ENCODE results near the gene TP53RK. TPM values are rescaled to one million over a fixed set of nuclear protein-coding genes. Genes with fewer than 3 reads are reported as not detected.
A peak's percentile ranks its signal among the peaks of the same experiment; 100 is the strongest.

The TP53RK gene
- total and polyA plus RNA-seq, 2 experiments from 2014 or later = 24.2 to 26.0 TPM

DNA sequence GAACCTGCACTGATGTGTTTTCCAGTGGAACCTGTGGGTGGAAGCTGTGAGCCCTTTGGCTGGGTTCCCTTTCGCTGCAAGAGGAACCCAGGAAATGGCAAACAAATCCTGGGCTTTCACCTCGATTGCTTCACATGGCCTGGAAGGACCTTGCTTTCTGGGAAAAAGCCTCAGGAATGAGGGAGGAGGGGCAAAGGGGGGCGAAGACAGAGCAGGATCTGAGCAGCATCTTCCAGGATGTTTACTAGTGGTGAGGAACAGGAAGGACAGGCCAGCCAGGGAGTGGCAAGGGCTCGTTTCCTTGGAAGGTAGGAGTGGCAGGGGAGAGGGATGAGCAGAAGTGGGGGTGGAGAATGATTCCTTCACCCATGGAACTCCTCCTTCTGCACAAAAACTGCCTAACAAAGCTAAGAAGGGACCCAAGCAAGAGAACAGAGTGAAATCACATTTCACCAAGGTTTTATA, 26.1 kb upstream of the TP53RK start:
- peaks cover 5% of the 10 kb centered on the region for H3K27me3 Mint-ChIP-seq (ENCODE audit: insufficient read depth, low read depth, poor library complexity)
- peaks cover 11% of the 10 kb centered on the region for H3K4me1 Mint-ChIP-seq
- Histone ChIP-seq H2AFZ (no peak overlapping the region), H3K9me2 (ENCODE audit: insufficient read depth) (no peaks in the 10 kb centered on the region), H3K4me3 (no peak overlapping the region), H3F3A (replicated peaks; ENCODE audit: low read depth) (0 out of 2 replicates have a peak, but pooled peaks cover 2% of the 10 kb centered on the region), H3K27me3 (ENCODE audit: insufficient read depth) (no peaks in the 10 kb centered on the region), H3K4me2 (no peak overlapping the region; the same call in 1 of the 2 replicates), H3K27ac (ENCODE audit: low read depth) (no peak overlapping the region), H3K36me3 (ENCODE audit: insufficient read depth) (no peaks in the 10 kb centered on the region), H3K79me2 (replicated peaks; ENCODE audit: insufficient read depth) (no peaks in the 10 kb centered on the region), H4K20me1 (replicated peaks; ENCODE audit: insufficient read depth) (no peaks in the 10 kb centered on the region), H3K4me1 (ENCODE audit: insufficient read depth) (peaks cover 4% of the 10 kb centered on the region; the same call in 1 of the 2 replicates)
- DNase-seq (ENCODE audit: low spot score) = peak; percentile 79
- H3K4me3 Mint-ChIP-seq = no peak overlapping the region
- TF ChIP-seq, protein P1, sequence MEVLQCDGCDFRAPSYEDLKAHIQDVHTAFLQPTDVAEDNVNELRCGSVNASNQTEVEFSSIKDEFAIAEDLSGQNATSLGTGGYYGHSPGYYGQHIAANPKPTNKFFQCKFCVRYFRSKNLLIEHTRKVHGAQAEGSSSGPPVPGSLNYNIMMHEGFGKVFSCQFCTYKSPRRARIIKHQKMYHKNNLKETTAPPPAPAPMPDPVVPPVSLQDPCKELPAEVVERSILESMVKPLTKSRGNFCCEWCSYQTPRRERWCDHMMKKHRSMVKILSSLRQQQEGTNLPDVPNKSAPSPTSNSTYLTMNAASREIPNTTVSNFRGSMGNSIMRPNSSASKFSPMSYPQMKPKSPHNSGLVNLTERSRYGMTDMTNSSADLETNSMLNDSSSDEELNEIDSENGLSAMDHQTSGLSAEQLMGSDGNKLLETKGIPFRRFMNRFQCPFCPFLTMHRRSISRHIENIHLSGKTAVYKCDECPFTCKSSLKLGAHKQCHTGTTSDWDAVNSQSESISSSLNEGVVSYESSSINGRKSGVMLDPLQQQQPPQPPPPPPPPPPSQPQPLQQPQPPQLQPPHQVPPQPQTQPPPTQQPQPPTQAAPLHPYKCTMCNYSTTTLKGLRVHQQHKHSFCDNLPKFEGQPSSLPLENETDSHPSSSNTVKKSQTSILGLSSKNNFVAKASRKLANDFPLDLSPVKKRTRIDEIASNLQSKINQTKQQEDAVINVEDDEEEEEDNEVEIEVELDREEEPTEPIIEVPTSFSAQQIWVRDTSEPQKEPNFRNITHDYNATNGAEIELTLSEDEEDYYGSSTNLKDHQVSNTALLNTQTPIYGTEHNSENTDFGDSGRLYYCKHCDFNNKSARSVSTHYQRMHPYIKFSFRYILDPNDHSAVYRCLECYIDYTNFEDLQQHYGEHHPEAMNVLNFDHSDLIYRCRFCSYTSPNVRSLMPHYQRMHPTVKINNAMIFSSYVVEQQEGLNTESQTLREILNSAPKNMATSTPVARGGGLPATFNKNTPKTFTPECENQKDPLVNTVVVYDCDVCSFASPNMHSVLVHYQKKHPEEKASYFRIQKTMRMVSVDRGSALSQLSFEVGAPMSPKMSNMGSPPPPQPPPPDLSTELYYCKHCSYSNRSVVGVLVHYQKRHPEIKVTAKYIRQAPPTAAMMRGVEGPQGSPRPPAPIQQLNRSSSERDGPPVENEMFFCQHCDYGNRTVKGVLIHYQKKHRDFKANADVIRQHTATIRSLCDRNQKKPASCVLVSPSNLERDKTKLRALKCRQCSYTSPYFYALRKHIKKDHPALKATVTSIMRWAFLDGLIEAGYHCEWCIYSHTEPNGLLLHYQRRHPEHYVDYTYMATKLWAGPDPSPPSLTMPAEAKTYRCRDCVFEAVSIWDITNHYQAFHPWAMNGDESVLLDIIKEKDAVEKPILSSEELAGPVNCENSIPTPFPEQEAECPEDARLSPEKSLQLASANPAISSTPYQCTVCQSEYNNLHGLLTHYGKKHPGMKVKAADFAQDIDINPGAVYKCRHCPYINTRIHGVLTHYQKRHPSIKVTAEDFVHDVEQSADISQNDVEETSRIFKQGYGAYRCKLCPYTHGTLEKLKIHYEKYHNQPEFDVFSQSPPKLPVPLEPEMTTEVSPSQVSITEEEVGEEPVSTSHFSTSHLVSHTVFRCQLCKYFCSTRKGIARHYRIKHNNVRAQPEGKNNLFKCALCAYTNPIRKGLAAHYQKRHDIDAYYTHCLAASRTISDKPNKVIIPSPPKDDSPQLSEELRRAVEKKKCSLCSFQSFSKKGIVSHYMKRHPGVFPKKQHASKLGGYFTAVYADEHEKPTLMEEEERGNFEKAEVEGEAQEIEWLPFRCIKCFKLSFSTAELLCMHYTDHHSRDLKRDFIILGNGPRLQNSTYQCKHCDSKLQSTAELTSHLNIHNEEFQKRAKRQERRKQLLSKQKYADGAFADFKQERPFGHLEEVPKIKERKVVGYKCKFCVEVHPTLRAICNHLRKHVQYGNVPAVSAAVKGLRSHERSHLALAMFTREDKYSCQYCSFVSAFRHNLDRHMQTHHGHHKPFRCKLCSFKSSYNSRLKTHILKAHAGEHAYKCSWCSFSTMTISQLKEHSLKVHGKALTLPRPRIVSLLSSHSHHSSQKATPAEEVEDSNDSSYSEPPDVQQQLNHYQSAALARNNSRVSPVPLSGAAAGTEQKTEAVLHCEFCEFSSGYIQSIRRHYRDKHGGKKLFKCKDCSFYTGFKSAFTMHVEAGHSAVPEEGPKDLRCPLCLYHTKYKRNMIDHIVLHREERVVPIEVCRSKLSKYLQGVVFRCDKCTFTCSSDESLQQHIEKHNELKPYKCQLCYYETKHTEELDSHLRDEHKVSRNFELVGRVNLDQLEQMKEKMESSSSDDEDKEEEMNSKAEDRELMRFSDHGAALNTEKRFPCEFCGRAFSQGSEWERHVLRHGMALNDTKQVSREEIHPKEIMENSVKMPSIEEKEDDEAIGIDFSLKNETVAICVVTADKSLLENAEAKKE (CRISPR knock-in tag; IDR thresholded peaks at IDR 0.05) = 0 out of 2 replicates have a peak, but pooled peaks have one; percentile 28
- TF ChIP-seq, protein P2, sequence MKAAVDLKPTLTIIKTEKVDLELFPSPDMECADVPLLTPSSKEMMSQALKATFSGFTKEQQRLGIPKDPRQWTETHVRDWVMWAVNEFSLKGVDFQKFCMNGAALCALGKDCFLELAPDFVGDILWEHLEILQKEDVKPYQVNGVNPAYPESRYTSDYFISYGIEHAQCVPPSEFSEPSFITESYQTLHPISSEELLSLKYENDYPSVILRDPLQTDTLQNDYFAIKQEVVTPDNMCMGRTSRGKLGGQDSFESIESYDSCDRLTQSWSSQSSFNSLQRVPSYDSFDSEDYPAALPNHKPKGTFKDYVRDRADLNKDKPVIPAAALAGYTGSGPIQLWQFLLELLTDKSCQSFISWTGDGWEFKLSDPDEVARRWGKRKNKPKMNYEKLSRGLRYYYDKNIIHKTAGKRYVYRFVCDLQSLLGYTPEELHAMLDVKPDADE (IDR thresholded peaks at IDR 0.05) = no peak
- no peak for TF ChIP-seq NANOG (IDR thresholded peaks at IDR 0.05; ENCODE audit: borderline replicate concordance)
- TF ChIP-seq, protein P3, sequence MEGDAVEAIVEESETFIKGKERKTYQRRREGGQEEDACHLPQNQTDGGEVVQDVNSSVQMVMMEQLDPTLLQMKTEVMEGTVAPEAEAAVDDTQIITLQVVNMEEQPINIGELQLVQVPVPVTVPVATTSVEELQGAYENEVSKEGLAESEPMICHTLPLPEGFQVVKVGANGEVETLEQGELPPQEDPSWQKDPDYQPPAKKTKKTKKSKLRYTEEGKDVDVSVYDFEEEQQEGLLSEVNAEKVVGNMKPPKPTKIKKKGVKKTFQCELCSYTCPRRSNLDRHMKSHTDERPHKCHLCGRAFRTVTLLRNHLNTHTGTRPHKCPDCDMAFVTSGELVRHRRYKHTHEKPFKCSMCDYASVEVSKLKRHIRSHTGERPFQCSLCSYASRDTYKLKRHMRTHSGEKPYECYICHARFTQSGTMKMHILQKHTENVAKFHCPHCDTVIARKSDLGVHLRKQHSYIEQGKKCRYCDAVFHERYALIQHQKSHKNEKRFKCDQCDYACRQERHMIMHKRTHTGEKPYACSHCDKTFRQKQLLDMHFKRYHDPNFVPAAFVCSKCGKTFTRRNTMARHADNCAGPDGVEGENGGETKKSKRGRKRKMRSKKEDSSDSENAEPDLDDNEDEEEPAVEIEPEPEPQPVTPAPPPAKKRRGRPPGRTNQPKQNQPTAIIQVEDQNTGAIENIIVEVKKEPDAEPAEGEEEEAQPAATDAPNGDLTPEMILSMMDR (conservative IDR thresholded peaks at IDR 0.05; ENCODE audit: low read depth in 2 of 2) = peak in 1 of 2 experiments; percentile 27; a peak in 1 of 4 replicates
- TF ChIP-seq JUNB (IDR thresholded peaks at IDR 0.05; ENCODE audit: unreplicated experiment) = no peak
- no peak for TF ChIP-seq EZH2phosphoT487 (IDR thresholded peaks at IDR 0.05; ENCODE audit: unreplicated experiment)
- TF ChIP-seq POLR2AphosphoS5 (IDR thresholded peaks at IDR 0.05; ENCODE audit: low read depth) = no peak
- no peak for TF ChIP-seq STAT1 (IDR thresholded peaks at IDR 0.05; ENCODE audit: unreplicated experiment)
- no peak for TF ChIP-seq ZNF114 (CRISPR knock-in tag; IDR thresholded peaks at IDR 0.05)
- TF ChIP-seq EZH2 (IDR thresholded peaks at IDR 0.05; ENCODE audit: low read depth, unreplicated experiment) = no peak
- TF ChIP-seq CREB1 (CRISPR knock-in tag; IDR thresholded peaks at IDR 0.05; ENCODE audit: low read depth) = 0 out of 2 replicates have a peak, but pooled peaks have one; percentile 20
- TF ChIP-seq, protein P4, sequence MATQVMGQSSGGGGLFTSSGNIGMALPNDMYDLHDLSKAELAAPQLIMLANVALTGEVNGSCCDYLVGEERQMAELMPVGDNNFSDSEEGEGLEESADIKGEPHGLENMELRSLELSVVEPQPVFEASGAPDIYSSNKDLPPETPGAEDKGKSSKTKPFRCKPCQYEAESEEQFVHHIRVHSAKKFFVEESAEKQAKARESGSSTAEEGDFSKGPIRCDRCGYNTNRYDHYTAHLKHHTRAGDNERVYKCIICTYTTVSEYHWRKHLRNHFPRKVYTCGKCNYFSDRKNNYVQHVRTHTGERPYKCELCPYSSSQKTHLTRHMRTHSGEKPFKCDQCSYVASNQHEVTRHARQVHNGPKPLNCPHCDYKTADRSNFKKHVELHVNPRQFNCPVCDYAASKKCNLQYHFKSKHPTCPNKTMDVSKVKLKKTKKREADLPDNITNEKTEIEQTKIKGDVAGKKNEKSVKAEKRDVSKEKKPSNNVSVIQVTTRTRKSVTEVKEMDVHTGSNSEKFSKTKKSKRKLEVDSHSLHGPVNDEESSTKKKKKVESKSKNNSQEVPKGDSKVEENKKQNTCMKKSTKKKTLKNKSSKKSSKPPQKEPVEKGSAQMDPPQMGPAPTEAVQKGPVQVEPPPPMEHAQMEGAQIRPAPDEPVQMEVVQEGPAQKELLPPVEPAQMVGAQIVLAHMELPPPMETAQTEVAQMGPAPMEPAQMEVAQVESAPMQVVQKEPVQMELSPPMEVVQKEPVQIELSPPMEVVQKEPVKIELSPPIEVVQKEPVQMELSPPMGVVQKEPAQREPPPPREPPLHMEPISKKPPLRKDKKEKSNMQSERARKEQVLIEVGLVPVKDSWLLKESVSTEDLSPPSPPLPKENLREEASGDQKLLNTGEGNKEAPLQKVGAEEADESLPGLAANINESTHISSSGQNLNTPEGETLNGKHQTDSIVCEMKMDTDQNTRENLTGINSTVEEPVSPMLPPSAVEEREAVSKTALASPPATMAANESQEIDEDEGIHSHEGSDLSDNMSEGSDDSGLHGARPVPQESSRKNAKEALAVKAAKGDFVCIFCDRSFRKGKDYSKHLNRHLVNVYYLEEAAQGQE (IDR thresholded peaks at IDR 0.05; ENCODE audit: unreplicated experiment) = no peak
- no peak for TF ChIP-seq ZNF331 (CRISPR knock-in tag; IDR thresholded peaks at IDR 0.05; ENCODE audit: low read depth)
- H3K9me3 Mint-ChIP-seq = peaks cover 6% of the 10 kb centered on the region; the same call in 1 of the 3 replicates
- no peak overlapping the region for H3K27ac Mint-ChIP-seq
- peaks cover 15% of the 10 kb centered on the region for H3K36me3 Mint-ChIP-seq (ENCODE audit: low read depth)
- ATAC-seq = peak; percentile 97
